Prostate gland (tissue), 2 donors: Measurements from ENCODE around the gene TSPO.

Experiments used
- POLR2A ChIP-seq: fragments of 450-650 bp; IDR thresholded peaks from one replicate; pipeline ENCODE4 v1.6.1; 2016; ENCODE audit warnings: antibody characterized with exemption, mild to moderate bottlenecking
- POLR2AphosphoS5 ChIP-seq: sonication (generic); formaldehyde crosslinking; IDR thresholded peaks from one replicate; pipeline ENCODE4 v1.6.1; 2017; ENCODE audit warnings: antibody characterized with exemption
- TF ChIP-seq, protein P1 (sequence below), 4 experiments: fragments of 200-600 bp in 2 of 4; fragments of 450-650 bp in 2 of 4; sonication (generic) in 2 of 4; IDR thresholded peaks; 1 replicate in 3 of 4; 2 replicates in 1 of 4; pipeline ENCODE4 v1.5.1; 2016 to 2019; ENCODE audit warnings: antibody characterized with exemption in 4 of 4, mild to moderate bottlenecking in 2 of 4, moderate library complexity in 2 of 4

DNA sequence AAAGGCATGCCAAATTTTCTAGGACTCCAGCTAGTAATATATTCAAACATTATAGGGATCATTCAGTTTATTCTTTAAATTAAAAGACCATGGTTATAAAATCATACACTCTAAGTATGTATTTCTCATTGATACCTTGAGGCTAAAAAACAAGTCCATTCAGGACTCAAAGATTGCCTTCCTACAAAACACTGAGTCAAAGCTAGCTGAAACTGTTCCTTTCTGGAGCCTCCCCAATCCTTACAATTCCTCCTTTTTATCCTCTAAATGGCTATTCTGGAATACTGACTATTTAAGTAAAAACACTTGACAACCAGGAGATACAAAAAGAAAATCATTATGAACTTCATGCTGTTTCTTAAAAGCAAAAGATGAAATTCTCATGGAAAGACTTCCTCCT lies 40.5 kb downstream of the TSPO start:
- TF ChIP-seq, protein P1, sequence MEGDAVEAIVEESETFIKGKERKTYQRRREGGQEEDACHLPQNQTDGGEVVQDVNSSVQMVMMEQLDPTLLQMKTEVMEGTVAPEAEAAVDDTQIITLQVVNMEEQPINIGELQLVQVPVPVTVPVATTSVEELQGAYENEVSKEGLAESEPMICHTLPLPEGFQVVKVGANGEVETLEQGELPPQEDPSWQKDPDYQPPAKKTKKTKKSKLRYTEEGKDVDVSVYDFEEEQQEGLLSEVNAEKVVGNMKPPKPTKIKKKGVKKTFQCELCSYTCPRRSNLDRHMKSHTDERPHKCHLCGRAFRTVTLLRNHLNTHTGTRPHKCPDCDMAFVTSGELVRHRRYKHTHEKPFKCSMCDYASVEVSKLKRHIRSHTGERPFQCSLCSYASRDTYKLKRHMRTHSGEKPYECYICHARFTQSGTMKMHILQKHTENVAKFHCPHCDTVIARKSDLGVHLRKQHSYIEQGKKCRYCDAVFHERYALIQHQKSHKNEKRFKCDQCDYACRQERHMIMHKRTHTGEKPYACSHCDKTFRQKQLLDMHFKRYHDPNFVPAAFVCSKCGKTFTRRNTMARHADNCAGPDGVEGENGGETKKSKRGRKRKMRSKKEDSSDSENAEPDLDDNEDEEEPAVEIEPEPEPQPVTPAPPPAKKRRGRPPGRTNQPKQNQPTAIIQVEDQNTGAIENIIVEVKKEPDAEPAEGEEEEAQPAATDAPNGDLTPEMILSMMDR (IDR thresholded peaks at IDR 0.05) = no peak
- TF ChIP-seq POLR2AphosphoS5 = no peak
- TF ChIP-seq POLR2A = no peak
